GM10266 (cell line): ENCODE data around the gene CNTNAP4.

Experiments
- DNase-seq: peaks from one replicate; pipeline ENCODE4 v3.0.0; 2012; ENCODE audit errors: extremely low spot score
- CTCF ChIP-seq: IDR thresholded peaks from 2 replicates; pipeline ENCODE4 v1.5.1; 2012; ENCODE audit warnings: mild to moderate bottlenecking, low read depth; ENCODE audit not compliant: control insufficient read depth, insufficient read depth; ENCODE audit errors: missing control alignments

CNTNAP4 gene

GRCh38 chr16:76338472-76338871, 61.3 kb downstream of the CNTNAP4 start:
- DNase-seq = no peak
- TF ChIP-seq CTCF = no peak

- no peak for DNase-seq
- TF ChIP-seq CTCF = no peak
These were observed 66.6 kb downstream of the CNTNAP4 start for GRCh38 chr16:76343769-76344168.

GRCh38 chr16:76345163-76345661, 68.0 kb downstream of the CNTNAP4 start:
- DNase-seq = no peak
- TF ChIP-seq CTCF = no peak

- DNase-seq = no peak
- no peak for TF ChIP-seq CTCF
These were observed 69.0 kb downstream of the CNTNAP4 start for GRCh38 chr16:76346210-76346609.

- no peak for DNase-seq
- no peak for TF ChIP-seq CTCF
These were observed 74.2 kb downstream of the CNTNAP4 start for GRCh38 chr16:76351441-76351840.

GRCh38 chr16:76360404-76360803, 83.2 kb downstream of the CNTNAP4 start:
- no peak for TF ChIP-seq CTCF
- DNase-seq = no peak

- TF ChIP-seq CTCF = no peak
- DNase-seq = no peak
These were observed 93.1 kb downstream of the CNTNAP4 start for GRCh38 chr16:76370344-76370743.
